Measurements from ENCODE around the gene SMO.

Gene SMO

GRCh38 chr7:129166745-129167144 is 21.7 kb upstream of the SMO start:
- no peaks in the 10 kb centered on the region for H3K36me3 ChIP-seq
- peaks cover 8 to 14% of the 10 kb centered on the region in 2 experiments for H3K4me1 ChIP-seq (ENCODE audit: control insufficient read depth in 1 of 2, insufficient read depth in 1 of 2, low read depth in 1 of 2, low read length in 1 of 2)
- no peak overlapping the region for H3K27ac ChIP-seq
- H3K4me3 ChIP-seq (ENCODE audit: low read depth in 1 of 2, low read length in 1 of 2): no peak overlapping the region
- H3K9me3 ChIP-seq: no peaks in the 10 kb centered on the region
- TF ChIP-seq, protein P1, sequence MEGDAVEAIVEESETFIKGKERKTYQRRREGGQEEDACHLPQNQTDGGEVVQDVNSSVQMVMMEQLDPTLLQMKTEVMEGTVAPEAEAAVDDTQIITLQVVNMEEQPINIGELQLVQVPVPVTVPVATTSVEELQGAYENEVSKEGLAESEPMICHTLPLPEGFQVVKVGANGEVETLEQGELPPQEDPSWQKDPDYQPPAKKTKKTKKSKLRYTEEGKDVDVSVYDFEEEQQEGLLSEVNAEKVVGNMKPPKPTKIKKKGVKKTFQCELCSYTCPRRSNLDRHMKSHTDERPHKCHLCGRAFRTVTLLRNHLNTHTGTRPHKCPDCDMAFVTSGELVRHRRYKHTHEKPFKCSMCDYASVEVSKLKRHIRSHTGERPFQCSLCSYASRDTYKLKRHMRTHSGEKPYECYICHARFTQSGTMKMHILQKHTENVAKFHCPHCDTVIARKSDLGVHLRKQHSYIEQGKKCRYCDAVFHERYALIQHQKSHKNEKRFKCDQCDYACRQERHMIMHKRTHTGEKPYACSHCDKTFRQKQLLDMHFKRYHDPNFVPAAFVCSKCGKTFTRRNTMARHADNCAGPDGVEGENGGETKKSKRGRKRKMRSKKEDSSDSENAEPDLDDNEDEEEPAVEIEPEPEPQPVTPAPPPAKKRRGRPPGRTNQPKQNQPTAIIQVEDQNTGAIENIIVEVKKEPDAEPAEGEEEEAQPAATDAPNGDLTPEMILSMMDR (IDR thresholded peaks at IDR 0.05): no peak
- peaks cover 44% of the 10 kb centered on the region for H3K27me3 ChIP-seq

- H3K4me3 ChIP-seq (ENCODE audit: low read depth in 1 of 2, low read length in 1 of 2): no peak overlapping the region
- H3K36me3 ChIP-seq: no peaks in the 10 kb centered on the region
- H3K4me1 ChIP-seq (ENCODE audit: control insufficient read depth in 1 of 2, insufficient read depth in 1 of 2, low read depth in 1 of 2, low read length in 1 of 2): peaks cover 8 to 14% of the 10 kb centered on the region in 2 experiments
- peaks cover 44% of the 10 kb centered on the region for H3K27me3 ChIP-seq
- TF ChIP-seq, protein P1 (IDR thresholded peaks at IDR 0.05): no peak
- H3K9me3 ChIP-seq: no peaks in the 10 kb centered on the region
- no peak overlapping the region for H3K27ac ChIP-seq
These were observed 20.6 kb upstream of the SMO start for GRCh38 chr7:129167817-129168216.

- no peak overlapping the region for H3K27ac ChIP-seq
- peaks cover 8 to 14% of the 10 kb centered on the region in 2 experiments for H3K4me1 ChIP-seq (ENCODE audit: control insufficient read depth in 1 of 2, insufficient read depth in 1 of 2, low read depth in 1 of 2, low read length in 1 of 2)
- H3K4me3 ChIP-seq (ENCODE audit: low read depth in 1 of 2, low read length in 1 of 2): no peak overlapping the region
- TF ChIP-seq, protein P1 (IDR thresholded peaks at IDR 0.05): no peak
- no peaks in the 10 kb centered on the region for H3K36me3 ChIP-seq
- H3K27me3 ChIP-seq: peaks cover 44% of the 10 kb centered on the region
- no peaks in the 10 kb centered on the region for H3K9me3 ChIP-seq
These were observed 20.0 kb upstream of the SMO start for GRCh38 chr7:129168231-129169021.

- TF ChIP-seq, protein P1 (IDR thresholded peaks at IDR 0.05): no peak
- Histone ChIP-seq H3K27ac (no peak overlapping the region), H3K9me3 (no peaks in the 10 kb centered on the region), H3K4me1 (ENCODE audit: control insufficient read depth in 1 of 2, insufficient read depth in 1 of 2, low read depth in 1 of 2, low read length in 1 of 2) (peaks cover 8 to 14% of the 10 kb centered on the region in 2 experiments), H3K36me3 (no peaks in the 10 kb centered on the region), H3K27me3 (peaks cover 44% of the 10 kb centered on the region), H3K4me3 (ENCODE audit: low read depth in 1 of 2, low read length in 1 of 2) (peak overlapping the region; percentile 31 to 48)
These were observed 19.2 kb upstream of the SMO start for GRCh38 chr7:129169171-129169671.

- Histone ChIP-seq H3K27ac (no peak overlapping the region), H3K4me3 (ENCODE audit: low read depth in 1 of 2, low read length in 1 of 2) (peak overlapping the region; percentile 31 to 48), H3K27me3 (peaks cover 44% of the 10 kb centered on the region), H3K4me1 (ENCODE audit: control insufficient read depth in 1 of 2, insufficient read depth in 1 of 2, low read depth in 1 of 2, low read length in 1 of 2) (peaks cover 8 to 14% of the 10 kb centered on the region in 2 experiments), H3K36me3 (no peaks in the 10 kb centered on the region), H3K9me3 (no peaks in the 10 kb centered on the region)
- TF ChIP-seq, protein P1 (IDR thresholded peaks at IDR 0.05): no peak
These were observed 18.6 kb upstream of the SMO start for GRCh38 chr7:129169686-129170440.
